GM11168 (cell line): Measurements from ENCODE around the gene MPG.

ENCODE experiments used
- in situ Hi-C: fragments of 300-500 bp; cut with MboI; formaldehyde crosslinking; loops from one replicate; pipeline ENCODE4 v1.12.0; 2022; ENCODE audit warnings: low sequenced_read_pairs; ENCODE audit not compliant: unreplicated experiment

Gene MPG

GRCh38 chr16:79151-80054 is 1.4 kb downstream of the MPG start:
- in situ Hi-C loops: no loop called here

DNA sequence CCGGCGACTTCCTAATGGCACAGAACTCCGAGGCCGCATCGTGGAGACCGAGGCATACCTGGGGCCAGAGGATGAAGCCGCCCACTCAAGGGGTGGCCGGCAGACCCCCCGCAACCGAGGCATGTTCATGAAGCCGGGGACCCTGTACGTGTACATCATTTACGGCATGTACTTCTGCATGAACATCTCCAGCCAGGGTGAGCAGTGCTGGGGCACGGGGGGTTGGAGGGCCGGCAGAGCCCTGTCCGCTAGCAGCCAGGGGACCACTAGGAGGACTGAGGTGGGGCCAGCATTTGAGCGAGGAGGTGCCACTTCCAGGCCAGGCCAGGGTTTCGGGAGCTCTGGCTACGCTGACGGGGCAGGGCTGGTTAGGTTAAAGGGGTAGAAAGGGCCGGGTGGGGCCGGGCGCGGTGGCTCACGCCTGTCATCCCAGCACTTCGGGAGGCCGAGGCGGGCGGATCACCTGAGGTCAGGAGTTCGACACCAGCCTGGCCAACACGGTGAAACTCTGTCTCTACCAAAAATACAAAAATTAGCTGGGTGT is 5.1 kb downstream of the MPG start:
- in situ Hi-C loops: no loop called here

DNA sequence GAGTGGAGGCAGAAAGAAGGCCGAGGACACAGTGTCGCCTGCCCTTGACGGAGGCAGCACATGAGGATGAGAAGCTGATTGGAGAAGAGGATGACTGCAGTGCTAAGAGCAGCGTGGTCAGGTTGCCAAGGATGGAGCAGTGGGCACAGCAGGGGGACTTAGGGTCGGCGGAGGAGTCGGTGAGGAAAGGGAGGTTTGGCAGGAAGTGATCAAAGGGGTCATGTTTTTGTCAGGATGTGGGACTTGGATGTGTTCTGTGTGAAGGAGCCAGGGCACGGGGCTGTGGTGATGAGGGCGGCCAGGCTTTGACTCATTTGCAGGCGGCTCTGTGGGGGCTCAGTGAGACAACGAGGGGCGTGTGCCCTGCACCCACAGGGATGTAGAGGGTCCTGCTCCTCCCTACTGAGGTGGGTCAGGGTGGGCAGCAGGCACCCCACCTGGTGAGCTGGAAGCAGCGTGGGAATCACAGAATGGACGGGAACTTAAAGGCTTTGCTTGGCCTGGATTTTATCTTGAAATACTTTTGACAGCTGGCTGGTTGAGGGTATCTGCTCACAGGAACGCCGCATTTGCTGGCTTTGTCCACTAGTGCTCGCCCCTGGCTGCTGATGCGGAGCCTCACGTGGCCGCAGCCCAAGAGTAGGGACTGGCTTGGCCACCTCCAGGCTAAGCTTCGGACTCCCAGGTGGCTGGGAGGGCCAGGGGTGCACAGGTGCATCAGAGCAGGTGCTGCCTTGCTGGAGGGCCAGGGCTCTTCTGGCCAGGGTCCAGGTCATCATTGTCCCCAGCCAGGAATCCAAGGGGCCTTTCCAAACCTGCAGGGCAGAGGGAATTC is 6.0 kb downstream of the MPG start:
- in situ Hi-C loops: no loop called here

DNA sequence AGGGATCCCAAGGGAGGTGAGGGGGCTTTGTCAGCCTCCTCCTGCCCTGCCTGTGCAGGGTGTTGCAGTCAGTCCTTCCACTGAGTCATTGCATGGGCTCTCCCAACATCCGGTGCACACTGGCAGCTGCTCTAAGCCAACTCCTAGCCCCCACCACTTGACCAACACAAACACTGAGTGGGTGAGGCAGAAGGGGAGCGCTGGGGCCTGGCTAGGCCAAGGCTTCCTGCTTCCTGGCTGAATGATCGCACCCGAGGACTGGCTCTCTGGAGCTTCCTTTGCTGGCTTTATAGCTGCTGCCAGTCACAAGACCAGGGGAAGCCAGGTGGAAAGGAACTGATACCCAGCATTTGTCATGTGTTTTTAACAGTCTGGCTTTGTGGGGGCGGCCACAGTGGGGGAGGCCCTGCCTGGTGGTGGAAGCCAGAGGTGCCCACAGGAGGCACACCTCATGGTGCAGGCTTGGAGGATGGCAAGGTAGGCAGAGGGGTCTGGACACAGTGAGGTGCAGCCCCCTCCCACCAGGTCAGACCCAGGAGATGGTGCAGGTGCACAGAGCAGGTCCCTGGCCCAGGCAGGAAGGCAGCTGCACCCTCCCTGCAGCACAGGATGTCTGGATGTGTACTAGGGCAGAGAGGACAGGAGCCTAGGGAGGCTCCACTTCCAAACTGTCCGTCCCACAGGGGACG is 6.8 kb downstream of the MPG start:
- in situ Hi-C loops: no loop called here

DNA sequence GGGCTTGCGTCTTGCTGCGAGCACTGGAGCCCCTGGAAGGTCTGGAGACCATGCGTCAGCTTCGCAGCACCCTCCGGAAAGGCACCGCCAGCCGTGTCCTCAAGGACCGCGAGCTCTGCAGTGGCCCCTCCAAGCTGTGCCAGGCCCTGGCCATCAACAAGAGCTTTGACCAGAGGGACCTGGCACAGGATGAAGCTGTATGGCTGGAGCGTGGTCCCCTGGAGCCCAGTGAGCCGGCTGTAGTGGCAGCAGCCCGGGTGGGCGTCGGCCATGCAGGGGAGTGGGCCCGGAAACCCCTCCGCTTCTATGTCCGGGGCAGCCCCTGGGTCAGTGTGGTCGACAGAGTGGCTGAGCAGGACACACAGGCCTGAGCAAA is 7.4 kb downstream of the MPG start:
- in situ Hi-C loops: no loop called here

DNA sequence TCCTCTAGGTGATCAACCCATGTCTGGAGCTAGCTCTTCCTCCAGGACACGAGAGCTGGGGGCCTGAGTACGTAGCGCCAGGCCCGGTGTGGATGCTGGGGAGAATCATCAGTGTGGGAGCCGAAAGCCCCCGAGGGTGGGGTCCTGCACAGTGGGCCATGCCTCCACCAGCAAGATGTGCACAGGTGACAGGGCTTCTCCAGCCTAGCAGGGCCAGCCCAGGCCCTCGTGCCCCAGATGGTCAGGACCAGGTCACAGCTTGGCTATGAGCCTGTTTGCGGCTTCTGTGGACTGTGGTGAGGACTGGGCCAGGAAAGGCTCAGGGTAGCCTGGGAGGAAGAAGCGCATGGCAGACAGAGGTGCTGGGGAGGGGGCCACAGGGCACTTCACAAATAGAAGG is 7.8 kb downstream of the MPG start:
- in situ Hi-C loops: no loop called here

DNA sequence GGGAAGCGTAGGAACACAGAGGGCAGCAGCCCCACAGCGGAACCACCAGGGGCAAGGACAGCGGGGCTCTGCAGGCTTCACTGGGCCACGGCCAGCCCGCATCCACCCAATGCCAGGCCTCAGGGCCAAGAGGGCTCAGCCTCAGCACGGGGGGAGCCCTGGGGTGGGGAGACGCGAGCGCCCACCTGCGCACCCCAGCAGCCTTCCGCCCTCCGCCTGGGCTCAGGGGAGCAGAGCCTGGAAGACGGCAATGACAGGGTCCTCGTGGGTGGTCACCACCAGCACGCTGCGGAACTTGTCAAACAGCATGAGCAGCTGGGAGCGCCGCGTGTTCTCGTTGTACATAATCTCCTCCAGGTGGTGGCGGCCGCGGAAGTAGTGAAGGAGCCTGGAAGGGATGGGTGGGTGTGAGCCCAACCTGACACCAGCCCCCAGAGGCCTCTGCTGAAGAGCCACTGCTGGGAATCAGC is 8.5 kb downstream of the MPG start:
- in situ Hi-C loops: no loop called here

DNA sequence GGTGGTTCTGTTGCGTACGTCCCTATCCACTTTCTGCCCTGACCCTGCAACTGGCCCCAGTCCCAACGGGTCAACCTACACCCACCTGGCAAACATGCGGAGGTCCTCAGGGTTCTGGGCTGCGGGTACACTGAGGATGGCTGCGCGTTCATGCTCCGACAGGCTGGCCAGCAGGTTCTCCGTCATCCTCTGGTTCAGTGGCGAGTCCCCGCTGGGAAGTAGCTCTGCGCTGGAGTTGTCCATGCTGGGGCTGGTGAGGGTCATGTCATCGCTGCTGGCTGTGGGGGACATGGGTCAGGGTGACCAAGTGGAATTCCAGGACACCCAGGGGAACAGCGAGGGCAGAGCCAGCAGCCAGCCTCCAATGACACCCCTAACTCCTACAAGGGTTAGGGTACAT is 10.6 kb downstream of the MPG start:
- in situ Hi-C loops: no loop called here

DNA sequence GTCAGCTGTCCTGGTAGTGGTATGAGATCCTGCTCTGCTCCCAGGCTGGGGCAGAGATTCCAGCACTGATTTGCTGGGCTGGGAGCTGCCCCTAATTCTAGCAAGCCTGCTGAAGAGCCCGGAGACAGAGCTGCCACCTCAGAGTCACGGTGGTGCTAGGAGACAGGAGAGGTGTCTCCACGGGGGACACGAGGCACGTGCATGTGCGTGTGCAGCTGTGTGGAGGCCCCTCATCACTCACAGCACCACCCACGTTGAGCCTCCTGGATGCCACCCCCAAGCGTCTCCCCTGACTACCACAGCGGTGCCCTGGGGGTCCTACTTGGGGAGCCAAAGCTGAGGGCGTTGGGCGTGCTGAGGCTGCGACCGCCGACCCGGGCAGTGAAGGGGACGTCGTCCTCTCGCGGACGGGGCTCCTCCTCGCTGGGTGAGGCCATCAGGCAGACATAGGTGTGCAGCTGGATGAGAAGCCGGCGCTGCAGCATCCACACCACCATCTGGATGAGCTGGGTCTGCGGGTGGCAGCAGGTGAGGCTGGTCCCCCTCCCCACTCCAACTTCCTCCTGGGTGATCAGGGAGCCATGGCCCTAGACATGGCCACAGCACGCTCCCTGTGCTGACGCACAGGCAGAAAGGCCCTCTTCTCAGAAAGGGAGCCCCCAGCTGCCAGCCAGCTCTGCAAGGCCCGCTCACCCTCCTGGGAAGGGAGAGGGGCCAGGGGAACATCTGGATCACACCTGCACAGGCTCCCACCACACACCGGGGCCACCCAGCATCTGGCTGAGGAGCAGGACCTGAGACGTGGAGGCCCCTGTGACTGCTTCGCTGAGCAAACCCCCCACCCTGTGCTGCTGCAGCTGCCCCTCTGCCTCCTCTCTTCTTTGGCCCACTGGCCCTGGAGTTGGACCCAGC is 11.6 kb downstream of the MPG start:
- in situ Hi-C loops: no loop called here

GRCh38 chr16:91484-91883 is 13.5 kb downstream of the MPG start:
- in situ Hi-C loops: no loop called here

DNA sequence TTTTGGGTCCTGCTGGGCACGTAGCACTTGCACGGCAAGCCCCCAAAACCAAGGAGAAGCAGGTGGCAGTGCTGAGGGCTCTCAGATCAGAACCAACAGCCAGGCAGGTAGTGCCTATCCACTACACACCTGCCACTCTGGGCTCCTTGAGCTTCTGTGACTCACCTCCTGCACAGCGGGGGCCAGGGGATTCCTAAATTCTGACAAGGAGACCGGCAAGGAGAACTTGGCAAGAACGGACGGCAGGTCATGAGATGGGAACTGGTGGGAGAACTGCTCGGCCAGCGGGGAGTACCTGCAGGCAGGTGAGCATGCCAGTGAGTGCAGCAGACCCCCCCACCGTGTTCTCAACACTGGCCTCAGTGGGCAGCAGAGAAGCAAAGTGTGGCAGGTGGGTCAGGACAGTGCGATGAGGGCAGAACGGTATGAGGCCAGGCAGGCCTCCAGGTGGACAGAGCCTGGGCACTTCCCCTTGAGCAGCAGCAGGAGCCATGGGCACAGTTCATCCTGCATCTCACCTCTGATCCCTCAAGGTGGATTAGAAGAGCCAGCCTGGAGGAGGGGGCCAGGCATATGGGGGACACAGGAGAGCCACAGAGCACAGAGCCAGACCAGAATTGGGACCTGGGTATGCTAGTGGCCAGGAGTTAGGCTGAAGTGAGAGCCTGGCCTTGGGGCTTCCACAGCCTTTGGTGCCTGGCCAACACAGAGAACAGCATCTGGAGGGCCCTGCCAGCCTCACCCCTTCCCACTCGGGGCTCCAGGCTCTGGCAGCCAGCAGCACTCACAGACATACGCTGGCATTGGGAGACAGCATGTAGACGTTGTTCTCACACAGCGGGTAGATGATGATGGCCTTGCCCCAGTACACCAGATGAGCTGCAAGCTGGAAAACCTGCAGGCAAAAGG is 14.7 kb downstream of the MPG start:
- in situ Hi-C loops: no loop called here

GRCh38 chr16:94918-95265 is 16.9 kb downstream of the MPG start:
- in situ Hi-C loops: no loop called here

DNA sequence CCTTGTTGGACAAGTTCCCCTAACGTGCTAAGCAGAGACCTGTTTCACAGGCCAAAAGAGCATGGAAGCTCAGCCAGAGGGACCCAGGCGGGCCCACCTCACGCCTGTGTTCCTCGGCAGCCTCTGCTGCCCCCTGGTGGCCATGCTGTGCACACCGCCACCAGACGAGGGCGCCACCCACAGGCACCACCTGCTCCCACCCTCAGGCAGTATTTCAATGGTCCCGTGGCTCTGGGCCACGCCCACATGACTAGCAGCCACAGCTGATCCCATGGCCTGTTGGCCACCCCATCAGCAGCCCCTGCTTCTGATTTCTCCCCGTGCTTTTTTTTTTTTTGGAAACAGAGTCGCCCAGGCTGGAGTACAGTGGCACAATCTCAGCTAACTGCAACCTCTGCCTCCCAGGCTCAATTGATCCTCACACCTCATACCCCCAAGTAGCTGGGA is 18.9 kb downstream of the MPG start:
- in situ Hi-C loops: no loop called here

GRCh38 chr16:97822-98221 is 19.8 kb downstream of the MPG start:
- in situ Hi-C loops: no loop called here

GRCh38 chr16:100989-101388 is 23.0 kb downstream of the MPG start:
- in situ Hi-C loops: no loop called here

DNA sequence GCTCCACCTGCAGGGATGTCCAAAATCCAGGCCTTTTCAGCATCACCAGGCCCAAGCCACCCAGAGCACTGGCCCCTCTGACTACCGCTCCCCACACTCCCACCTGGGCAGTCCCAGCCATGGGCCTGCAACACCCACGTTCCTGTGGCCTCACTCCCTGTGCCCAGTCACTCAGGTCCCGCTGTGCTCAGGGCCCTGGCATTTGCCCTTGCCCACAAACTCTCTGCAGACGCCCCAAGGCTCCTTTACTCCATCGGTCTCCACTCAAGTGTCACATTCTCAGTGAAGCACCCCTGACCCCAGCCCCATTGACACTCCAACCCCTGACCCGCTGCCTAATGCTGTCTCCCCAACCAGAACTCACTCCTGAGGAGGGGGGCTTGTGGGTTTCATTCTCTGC is 23.6 kb downstream of the MPG start:
- in situ Hi-C loops: no loop called here

DNA sequence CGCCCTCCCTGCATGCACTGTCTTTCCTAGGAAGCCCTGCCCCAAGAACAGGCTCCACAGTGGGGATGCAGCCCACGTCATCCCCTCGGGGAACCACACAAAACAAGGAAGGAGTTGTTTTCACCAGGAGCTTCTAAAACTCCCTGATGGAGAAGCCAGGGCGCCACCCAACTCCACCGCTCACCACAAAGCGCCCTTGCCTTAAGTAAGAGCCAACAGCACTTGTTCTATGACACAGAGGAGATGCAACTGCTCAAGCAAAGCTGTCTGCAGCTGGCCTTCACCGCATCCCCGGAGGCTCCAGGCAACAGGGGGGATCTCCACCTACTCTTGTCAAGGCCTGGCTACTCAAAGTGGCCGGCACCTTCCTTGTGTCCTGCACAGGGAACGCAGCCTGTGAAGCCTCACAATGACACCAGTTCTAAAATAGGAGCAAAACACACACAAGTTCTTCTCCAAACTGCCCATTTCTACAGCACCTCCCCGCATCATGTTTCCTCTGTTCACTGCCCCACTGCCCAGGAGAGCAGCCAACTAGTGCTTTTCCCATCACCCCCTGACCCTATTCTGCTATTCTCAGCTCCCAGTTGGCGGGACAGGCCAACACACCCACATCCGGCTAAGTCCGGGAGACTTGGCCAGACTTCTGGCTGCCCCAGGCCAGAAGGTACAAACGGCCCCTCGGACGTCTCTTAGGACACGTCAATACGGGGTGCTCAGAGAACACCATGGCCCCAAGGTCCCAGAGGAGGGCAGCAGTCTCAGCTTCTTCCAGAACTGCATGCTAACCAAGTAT is 24.2 kb downstream of the MPG start:
- in situ Hi-C loops: no loop called here

- in situ Hi-C loops: no loop called here
Measured at GRCh38 chr16:104355-104754, 26.3 kb downstream of the MPG start.
